MM.1S (cell line): Measurements from ENCODE around the gene DHRS3.

Experiments used
- DNase-seq: peaks from one replicate; pipeline ENCODE4 v3.0.0-alpha.2; 2015
- H2AFZ ChIP-seq: fragments of 300-600 bp; sonication (generic); 2 replicates; pipeline ENCODE4 v1.6.0; 2016; ENCODE audit warnings: antibody characterized with exemption, low read length
- H3F3A ChIP-seq: fragments of 300-600 bp; sonication (generic); 2 replicates; pipeline ENCODE4 v1.6.1; 2016; ENCODE audit warnings: mild to moderate bottlenecking, antibody characterized with exemption, low read length, moderate library complexity, mixed read lengths; ENCODE audit not compliant: insufficient read depth
- H3K27ac ChIP-seq: fragments of 300-600 bp; sonication (generic); 2 replicates; pipeline ENCODE4 v1.5.1; 2016; ENCODE audit warnings: mild to moderate bottlenecking, low read length
- H3K27me3 ChIP-seq: fragments of 300-600 bp; sonication (generic); replicated peaks from 2 replicates; pipeline ENCODE4 v1.6.0; 2016; ENCODE audit warnings: low read length; ENCODE audit not compliant: insufficient read depth
- H3K36me3 ChIP-seq: fragments of 300-600 bp; sonication (generic); replicated peaks from 2 replicates; pipeline ENCODE4 v1.6.1; 2016; ENCODE audit warnings: mild to moderate bottlenecking, low read length, mixed read lengths; ENCODE audit not compliant: insufficient read depth
- H3K4me1 ChIP-seq: fragments of 300-600 bp; sonication (generic); 2 replicates; pipeline ENCODE4 v1.6.1; 2016; ENCODE audit warnings: low read length, mixed read lengths
- H3K4me2 ChIP-seq: fragments of 300-600 bp; sonication (generic); 2 replicates; pipeline ENCODE4 v1.6.0; 2016; ENCODE audit warnings: low read depth, low read length
- H3K4me3 ChIP-seq: fragments of 300-600 bp; sonication (generic); 2 replicates; pipeline ENCODE4 v1.5.1; 2016; ENCODE audit warnings: low read length, mixed read lengths
- H3K79me2 ChIP-seq: fragments of 300-600 bp; sonication (generic); 2 replicates; pipeline ENCODE4 v1.6.1; 2016; ENCODE audit warnings: mixed run types, low read length, mixed read lengths
- H3K9ac ChIP-seq: fragments of 300-600 bp; sonication (generic); 2 replicates; pipeline ENCODE4 v1.6.1; 2016; ENCODE audit warnings: low read length, mixed read lengths
- H3K9me2 ChIP-seq: fragments of 300-600 bp; sonication (generic); replicated peaks from 2 replicates; pipeline ENCODE4 v1.6.1; 2016; ENCODE audit warnings: mild to moderate bottlenecking, low read length, mixed read lengths; ENCODE audit not compliant: insufficient read depth
- H3K9me3 ChIP-seq: fragments of 300-600 bp; sonication (generic); replicated peaks from 2 replicates; pipeline ENCODE4 v1.6.1; 2016; ENCODE audit warnings: mild to moderate bottlenecking, low read length, mixed read lengths; ENCODE audit not compliant: insufficient read depth
- H4K20me1 ChIP-seq: fragments of 300-600 bp; sonication (generic); 2 replicates; pipeline ENCODE4 v1.6.1; 2016; ENCODE audit warnings: mild to moderate bottlenecking, low read length, moderate library complexity, mixed read lengths; ENCODE audit not compliant: insufficient read depth
- CTCF ChIP-seq: fragments of 300-600 bp; sonication (generic); IDR thresholded peaks from 2 replicates; pipeline ENCODE4 v1.5.1; 2016; ENCODE audit warnings: antibody characterized with exemption, low read length, mixed read lengths
- EZH2 ChIP-seq: fragments of 300-600 bp; sonication (generic); optimal IDR thresholded peaks from 2 replicates; pipeline ENCODE3; 2017; ENCODE audit warnings: low read depth, mild to moderate bottlenecking, antibody characterized with exemption, low read length, mixed read lengths
- EZH2phosphoT487 ChIP-seq: fragments of 300-600 bp; sonication (generic); IDR thresholded peaks from 2 replicates; pipeline ENCODE4 v1.6.1; 2018; ENCODE audit warnings: antibody characterized with exemption, low read length

Gene DHRS3

GRCh38 chr1:12583484-12583883 is 34.5 kb downstream of the DHRS3 start:
- no peak for TF ChIP-seq EZH2phosphoT487
- no peak for TF ChIP-seq EZH2
- TF ChIP-seq CTCF, result no peak
- H3K79me2 ChIP-seq, result no peaks in the 10 kb centered on the region
- no peaks in the 10 kb centered on the region for H3K36me3 ChIP-seq

GRCh38 chr1:12582649-12583048 is 35.4 kb downstream of the DHRS3 start:
- no peak overlapping the region for H2AFZ ChIP-seq
- no peak overlapping the region for H3K4me3 ChIP-seq
- no peak for DNase-seq
- H3F3A ChIP-seq, result no peaks in the 10 kb centered on the region
- H3K79me2 ChIP-seq, result no peaks in the 10 kb centered on the region
- H3K4me2 ChIP-seq, result no peak overlapping the region
- H3K9me2 ChIP-seq, result no peaks in the 10 kb centered on the region
- H3K4me1 ChIP-seq, result no peaks in the 10 kb centered on the region
- no peaks in the 10 kb centered on the region for H3K36me3 ChIP-seq
- TF ChIP-seq CTCF (no peak), EZH2 (no peak), EZH2phosphoT487 (no peak)
- H3K9me3 ChIP-seq, result no peaks in the 10 kb centered on the region
- no peaks in the 10 kb centered on the region for H4K20me1 ChIP-seq
- H3K9ac ChIP-seq, result no peak overlapping the region
- no peaks in the 10 kb centered on the region for H3K27me3 ChIP-seq
- no peak overlapping the region for H3K27ac ChIP-seq

More at GRCh38 chr1:12583484-12583883, 34.5 kb downstream of the DHRS3 start:
- H3F3A ChIP-seq, result no peaks in the 10 kb centered on the region
- no peaks in the 10 kb centered on the region for H4K20me1 ChIP-seq
- H3K4me2 ChIP-seq, result no peak overlapping the region
- H3K27ac ChIP-seq, result no peak overlapping the region
- DNase-seq, result no peak
- H3K9me3 ChIP-seq, result no peaks in the 10 kb centered on the region
- no peak overlapping the region for H3K9ac ChIP-seq
- no peak overlapping the region for H3K4me3 ChIP-seq
- H3K27me3 ChIP-seq, result no peaks in the 10 kb centered on the region
- H2AFZ ChIP-seq, result no peak overlapping the region
- H3K4me1 ChIP-seq, result no peaks in the 10 kb centered on the region
- H3K9me2 ChIP-seq, result no peaks in the 10 kb centered on the region

GRCh38 chr1:12581179-12581578 is 36.8 kb downstream of the DHRS3 start:
- no peak overlapping the region for H3K4me3 ChIP-seq
- H3K27me3 ChIP-seq, result no peaks in the 10 kb centered on the region
- H3K4me2 ChIP-seq, result no peak overlapping the region
- no peak overlapping the region for H3K27ac ChIP-seq
- DNase-seq, result no peak
- H3K79me2 ChIP-seq, result no peaks in the 10 kb centered on the region
- H3K36me3 ChIP-seq, result no peaks in the 10 kb centered on the region
- no peaks in the 10 kb centered on the region for H3K9me2 ChIP-seq
- H3K9ac ChIP-seq, result no peak overlapping the region
- no peaks in the 10 kb centered on the region for H3K9me3 ChIP-seq
- H2AFZ ChIP-seq, result no peak overlapping the region
- TF ChIP-seq EZH2phosphoT487 (no peak), EZH2 (no peak), CTCF (no peak)
- no peaks in the 10 kb centered on the region for H4K20me1 ChIP-seq
- no peaks in the 10 kb centered on the region for H3F3A ChIP-seq
- no peaks in the 10 kb centered on the region for H3K4me1 ChIP-seq
